M059J (cell line): Measurements from ENCODE around the gene FLNB. TPM values are rescaled to one million over a fixed set of nuclear protein-coding genes. Genes with fewer than 3 reads are reported as not detected.
A peak's percentile ranks its signal among the peaks of the same experiment; 100 is the strongest.

Source experiments
- DNase-seq: peaks from one replicate; pipeline ENCODE4 v3.0.0-alpha.2; 2012; ENCODE audit warnings: low read depth
- total RNA-seq: library from RNA; depleted of rRNA; stranded (reverse); fragments of >200 nt; shearing (Covaris generic); gene quantifications from 2 replicates; pipeline ENCODE4 v1.2.3, GENCODE V29; 2014

The FLNB gene
- total RNA-seq, 1 experiment from 2014 or later: 130 TPM

- DNase-seq: no peak
Observed at GRCh38 chr3:58032186-58032585, 24.0 kb downstream of the FLNB start.

GRCh38 chr3:58034738-58035523 is 26.7 kb downstream of the FLNB start:
- DNase-seq: no peak

- DNase-seq: peak; percentile 62
Observed at GRCh38 chr3:58035524-58036255, 27.5 kb downstream of the FLNB start.

GRCh38 chr3:58036293-58037032 is 28.2 kb downstream of the FLNB start:
- no peak for DNase-seq

- peak; percentile 61 for DNase-seq
Observed at GRCh38 chr3:58037141-58037910, 29.1 kb downstream of the FLNB start.

- peak; percentile 64 for DNase-seq
Observed at GRCh38 chr3:58038675-58039292, 30.6 kb downstream of the FLNB start.

- DNase-seq: no peak
Observed at GRCh38 chr3:58039601-58040000, 31.4 kb downstream of the FLNB start.

- peak; percentile 74 for DNase-seq
Observed at GRCh38 chr3:58041182-58041825, 33.1 kb downstream of the FLNB start.

GRCh38 chr3:58041826-58042324 is 33.7 kb downstream of the FLNB start:
- DNase-seq: peak; percentile 96

- no peak for DNase-seq
Observed at GRCh38 chr3:58042947-58043707, 34.9 kb downstream of the FLNB start.

- DNase-seq: no peak
Observed at GRCh38 chr3:58043933-58044332, 35.7 kb downstream of the FLNB start.

- peak; percentile 54 for DNase-seq
Observed at GRCh38 chr3:58044691-58045483, 36.7 kb downstream of the FLNB start.

- peak; percentile 96 for DNase-seq
Observed at GRCh38 chr3:58047826-58048225, 39.6 kb downstream of the FLNB start.

GRCh38 chr3:58048301-58048700 is 40.1 kb downstream of the FLNB start:
- peak; percentile 58 for DNase-seq

- peak; percentile 98 for DNase-seq
Observed at GRCh38 chr3:58049143-58049785, 41.0 kb downstream of the FLNB start.

GRCh38 chr3:58051196-58051595 is 43.0 kb downstream of the FLNB start:
- peak; percentile 95 for DNase-seq

- peak; percentile 52 for DNase-seq
Observed at GRCh38 chr3:58051658-58052261, 43.5 kb downstream of the FLNB start.
